H9 (cell line): ENCODE data around the gene TCP10L. TPM values are rescaled to one million over a fixed set of nuclear protein-coding genes. Genes with fewer than 3 reads are reported as not detected.

Experiments
- DNase-seq: peaks from one replicate; pipeline ENCODE4 v3.0.0-alpha.2; 2017
- H2AFZ ChIP-seq: one replicate; pipeline ENCODE4 v1.6.1; 2013; ENCODE audit warnings: mild to moderate bottlenecking, low read length, control low read depth, moderate library complexity
- H2AK5ac ChIP-seq: 2 replicates; pipeline ENCODE4 v1.6.1; 2013; ENCODE audit warnings: low read length, control low read depth, mixed read lengths; ENCODE audit not compliant: insufficient read length
- H2BK120ac ChIP-seq: one replicate; pipeline ENCODE4 v1.6.1; 2013; ENCODE audit warnings: low read depth, mild to moderate bottlenecking, low read length, control low read depth, inconsistent platforms; ENCODE audit not compliant: poor library complexity, severe bottlenecking
- H2BK12ac ChIP-seq: 2 replicates; pipeline ENCODE4 v1.6.1; 2013; ENCODE audit warnings: low read length, control low read depth, mixed read lengths, low read depth; ENCODE audit not compliant: insufficient read length
- H2BK15ac ChIP-seq: 2 replicates; pipeline ENCODE4 v1.6.1; 2013; ENCODE audit warnings: low read depth, low read length, control low read depth
- H2BK20ac ChIP-seq: one replicate; pipeline ENCODE4 v1.6.1; 2013; ENCODE audit warnings: low read depth, mild to moderate bottlenecking, low read length, control low read depth, inconsistent platforms; ENCODE audit not compliant: poor library complexity, severe bottlenecking
- H2BK5ac ChIP-seq: 2 replicates; pipeline ENCODE4 v1.6.1; 2013; ENCODE audit warnings: low read length, control low read depth, mixed read lengths; ENCODE audit not compliant: insufficient read length
- H3K14ac ChIP-seq: 2 replicates; pipeline ENCODE4 v1.6.1; 2013; ENCODE audit warnings: low read length, control low read depth; ENCODE audit not compliant: insufficient read depth
- H3K18ac ChIP-seq: 2 replicates; pipeline ENCODE4 v1.6.1; 2013; ENCODE audit warnings: low read depth, mild to moderate bottlenecking, mixed read lengths, low read length, control low read depth; ENCODE audit not compliant: insufficient read length
- H3K23ac ChIP-seq: 2 replicates; pipeline ENCODE4 v1.6.1; 2013; ENCODE audit warnings: low read length, control low read depth, mixed read lengths, low read depth; ENCODE audit not compliant: insufficient read length
- H3K23me2 ChIP-seq: 2 replicates; pipeline ENCODE4 v1.6.1; 2013; ENCODE audit warnings: low read depth, mild to moderate bottlenecking, mixed read lengths, low read length, control low read depth; ENCODE audit not compliant: insufficient read length, poor library complexity, severe bottlenecking
- H3K27ac ChIP-seq: 2 replicates; pipeline ENCODE4 v1.5.1; 2013; ENCODE audit warnings: low read length, control low read depth, mixed read lengths, low read depth; ENCODE audit not compliant: insufficient read length
- H3K27me3 ChIP-seq: 2 replicates; pipeline ENCODE4 v1.6.1; 2013; ENCODE audit warnings: low read length, control low read depth, inconsistent platforms; ENCODE audit not compliant: insufficient read depth
- H3K4ac ChIP-seq: 2 replicates; pipeline ENCODE4 v1.6.1; 2013; ENCODE audit warnings: low read depth, mild to moderate bottlenecking, control low read depth, inconsistent platforms, low read length, moderate library complexity
- H3K4me1 ChIP-seq: 2 replicates; pipeline ENCODE4 v1.6.1; 2013; ENCODE audit warnings: low read length, control low read depth, inconsistent platforms; ENCODE audit not compliant: insufficient read depth
- H3K4me2 ChIP-seq: 2 replicates; pipeline ENCODE4 v1.6.1; 2013; ENCODE audit warnings: low read length, control low read depth, mixed read lengths; ENCODE audit not compliant: insufficient read length, insufficient read depth
- H3K56ac ChIP-seq: 2 replicates; pipeline ENCODE4 v1.6.1; 2013; ENCODE audit warnings: low read depth, mild to moderate bottlenecking, mixed read lengths, low read length, control low read depth; ENCODE audit not compliant: insufficient read length
- H3K79me1 ChIP-seq: 2 replicates; pipeline ENCODE4 v1.6.1; 2013; ENCODE audit warnings: low read depth, mild to moderate bottlenecking, moderate library complexity, low read length, control low read depth, inconsistent platforms; ENCODE audit not compliant: insufficient read depth, poor library complexity, severe bottlenecking
- H3K79me2 ChIP-seq: 2 replicates; pipeline ENCODE4 v1.6.1; 2013; ENCODE audit warnings: low read length, control low read depth, inconsistent platforms; ENCODE audit not compliant: insufficient read depth
- H3K9ac ChIP-seq: 2 replicates; pipeline ENCODE4 v1.6.1; 2013; ENCODE audit warnings: low read length, control low read depth, mixed read lengths; ENCODE audit not compliant: insufficient read length; ENCODE audit errors: extremely low read depth
- H3K9me3 ChIP-seq: one replicate; pipeline ENCODE4 v1.6.1; 2013; ENCODE audit warnings: low read depth, low read length, inconsistent platforms; ENCODE audit not compliant: control insufficient read depth
- H3T11ph ChIP-seq: one replicate; pipeline ENCODE4 v1.6.1; 2013; ENCODE audit warnings: mild to moderate bottlenecking, low read length, control low read depth, inconsistent platforms
- H4K20me1 ChIP-seq: one replicate; pipeline ENCODE4 v1.6.1; 2013; ENCODE audit not compliant: control insufficient read depth, insufficient read length, insufficient read depth
- H4K5ac ChIP-seq: 2 replicates; pipeline ENCODE4 v1.6.1; 2013; ENCODE audit warnings: low read depth, mild to moderate bottlenecking, mixed read lengths, low read length, control low read depth; ENCODE audit not compliant: insufficient read length
- H4K8ac ChIP-seq: replicated peaks from 2 replicates; pipeline ENCODE4 v1.6.1; 2013; ENCODE audit warnings: low read length, control low read depth, mixed read lengths, low read depth; ENCODE audit not compliant: insufficient read length
- H4K91ac ChIP-seq: 2 replicates; pipeline ENCODE4 v1.6.1; 2013; ENCODE audit warnings: low read depth, mild to moderate bottlenecking, moderate library complexity, mixed read lengths, low read length, control low read depth; ENCODE audit not compliant: insufficient read length
- H3K27ac Mint-ChIP-seq, 3 experiments: 2 replicates in 2 of 3; 3 replicates in 1 of 3; pipeline ENCODE4 v1.8.0; 2020 to 2021; ENCODE audit warnings: mixed read lengths in 3 of 3, mild to moderate bottlenecking in 1 of 3, moderate library complexity in 1 of 3
- H3K27me3 Mint-ChIP-seq: 2 replicates; pipeline ENCODE4 v1.8.0; 2021; ENCODE audit warnings: low read depth, mild to moderate bottlenecking, moderate library complexity, mixed read lengths
- H3K36me3 Mint-ChIP-seq, 3 experiments: 2 replicates in 2 of 3; 3 replicates in 1 of 3; pipeline ENCODE4 v1.8.0; 2020 to 2021; ENCODE audit warnings: low read depth in 3 of 3, mixed read lengths in 3 of 3; ENCODE audit not compliant: insufficient read depth in 1 of 3
- H3K4me1 Mint-ChIP-seq, 2 experiments: 2 replicates each; pipeline ENCODE4 v1.8.0; 2020; ENCODE audit warnings: mixed read lengths in 2 of 2
- H3K4me3 Mint-ChIP-seq, 2 experiments: 2 replicates in 1 of 2; 3 replicates in 1 of 2; pipeline ENCODE4 v1.8.0; 2020 to 2021; ENCODE audit warnings: mild to moderate bottlenecking in 2 of 2, mixed read lengths in 2 of 2, moderate library complexity in 1 of 2
- H3K9me3 Mint-ChIP-seq, 2 experiments: 2 replicates in 1 of 2; 3 replicates in 1 of 2; pipeline ENCODE4 v1.8.0; 2020; ENCODE audit warnings: mild to moderate bottlenecking in 2 of 2, mixed read lengths in 2 of 2, moderate library complexity in 1 of 2
- CTCF ChIP-seq: fragments of 200-600 bp; sonication (generic); conservative IDR thresholded peaks from 3 replicates; pipeline ENCODE4 v1.8.0; 2021; ENCODE audit warnings: antibody characterized with exemption, mild to moderate bottlenecking
- WGBS: extraction: QIAGEN DNeasy Blood & Tissue Kit; methylation state at CpG from one replicate; pipeline ENCODE4 v1.1.7; 2013; ENCODE audit warnings: missing lambda C conversion rate, low lambda C conversion rate, mixed read lengths; ENCODE audit not compliant: insufficient read length; ENCODE audit errors: extremely low coverage; 5-methylcytosine and 5-hydroxymethylcytosine counted together
- total RNA-seq: library from RNA; stranded (reverse); gene quantifications from 2 replicates; pipeline ENCODE4 v1.2.1, GENCODE V29; 2021

The TCP10L gene
- total RNA-seq, 1 experiment from 2014 or later, result 5.1 TPM

- Mint-ChIP-seq H3K9me3 (peaks cover 0 to 4% of the 10 kb centered on the region in 2 experiments; a peak in 3 of 5 replicates), H3K36me3 (peaks cover 0 to 2% (median under 1%) of the 10 kb centered on the region in 3 experiments; a peak in 5 of 7 replicates), H3K4me3 (no peak overlapping the region), H3K27ac (peak overlapping the region in 2 of 3 experiments; percentile 17 to 89; a peak in 2 of 7 replicates), H3K27me3 (no peaks in the 10 kb centered on the region), H3K4me1 (peaks cover 26 to 38% of the 10 kb centered on the region in 2 experiments)
- H3T11ph ChIP-seq, result no peak overlapping the region
- H3K27ac ChIP-seq, result no peak overlapping the region
- H3K23ac ChIP-seq, result no peak overlapping the region
- no peaks in the 10 kb centered on the region for H4K20me1 ChIP-seq
- H2AK5ac ChIP-seq, result no peak overlapping the region
- H4K5ac ChIP-seq, result no peak overlapping the region
- H3K56ac ChIP-seq, result no peak overlapping the region
- no peak overlapping the region for H3K4ac ChIP-seq
- H3K23me2 ChIP-seq, result no peaks in the 10 kb centered on the region
- no peak overlapping the region for H2BK15ac ChIP-seq
- H3K79me1 ChIP-seq, result no peaks in the 10 kb centered on the region
- H4K8ac ChIP-seq, result no peak overlapping the region
- no peaks in the 10 kb centered on the region for H3K4me1 ChIP-seq
- WGBS, result no CpG with 5 or more reads among the region's 7 CpGs
- H4K91ac ChIP-seq, result no peak overlapping the region
- H3K79me2 ChIP-seq, result no peaks in the 10 kb centered on the region
- H3K9ac ChIP-seq, result no peak overlapping the region
- no peak overlapping the region for H2BK120ac ChIP-seq
- no peak overlapping the region for H2BK20ac ChIP-seq
- H3K18ac ChIP-seq, result no peak overlapping the region
- H2AFZ ChIP-seq, result no peak overlapping the region
- H3K27me3 ChIP-seq, result no peaks in the 10 kb centered on the region
- H2BK5ac ChIP-seq, result no peak overlapping the region
- H2BK12ac ChIP-seq, result no peak overlapping the region
- no peak overlapping the region for H3K4me2 ChIP-seq
- DNase-seq, result peak; percentile 63
- no peak overlapping the region for H3K14ac ChIP-seq
- no peak for TF ChIP-seq CTCF
- H3K9me3 ChIP-seq, result no peaks in the 10 kb centered on the region
Observed at GRCh38 chr21:32525282-32525681, 60.0 kb downstream of the TCP10L start.
